Activated T-cell treated with anti-CD3 and anti-CD28 coated beads, Interleukin-2, amount 50 U/mL, for 48 hours (primary cell): ENCODE results near the gene C1orf146.
"Not testable (repeated sequence)": the region's sequence is repeated elsewhere in the genome, so short reads cannot be mapped to it uniquely, and the experiment has no call there.

Source experiments
- DNase-seq, 2 experiments: peaks; one replicate each; pipeline ENCODE4 v3.0.0-alpha.2; 2020

The C1orf146 gene

GRCh38 chr1:92217721-92218120, at the start of gene C1orf146:
TSS of gene C1orf146 (plus strand) at chr1:92217915. CDS start at chr1:92231421, 13,506 bp downstream.
- no peak for DNase-seq

DNA sequence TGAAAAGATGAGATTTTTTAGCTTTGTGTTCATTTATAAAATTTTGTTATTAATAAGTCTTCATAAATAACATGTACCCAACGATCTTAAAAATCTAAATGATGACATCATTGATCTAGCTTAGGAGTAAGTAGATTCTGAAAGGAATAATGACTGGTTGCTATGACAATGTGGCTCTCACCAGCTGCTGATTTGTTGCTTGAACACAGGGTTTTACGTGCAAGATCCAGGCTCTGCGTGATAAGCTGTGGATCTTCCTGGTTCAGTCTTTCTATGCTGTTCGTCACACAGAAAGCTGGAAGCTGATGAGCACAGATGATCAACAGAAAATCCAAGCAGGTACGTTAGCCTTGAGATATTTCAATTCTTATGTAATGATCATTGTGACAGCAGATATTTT, 49.1 kb upstream of the C1orf146 start:
- no peak for DNase-seq

DNA sequence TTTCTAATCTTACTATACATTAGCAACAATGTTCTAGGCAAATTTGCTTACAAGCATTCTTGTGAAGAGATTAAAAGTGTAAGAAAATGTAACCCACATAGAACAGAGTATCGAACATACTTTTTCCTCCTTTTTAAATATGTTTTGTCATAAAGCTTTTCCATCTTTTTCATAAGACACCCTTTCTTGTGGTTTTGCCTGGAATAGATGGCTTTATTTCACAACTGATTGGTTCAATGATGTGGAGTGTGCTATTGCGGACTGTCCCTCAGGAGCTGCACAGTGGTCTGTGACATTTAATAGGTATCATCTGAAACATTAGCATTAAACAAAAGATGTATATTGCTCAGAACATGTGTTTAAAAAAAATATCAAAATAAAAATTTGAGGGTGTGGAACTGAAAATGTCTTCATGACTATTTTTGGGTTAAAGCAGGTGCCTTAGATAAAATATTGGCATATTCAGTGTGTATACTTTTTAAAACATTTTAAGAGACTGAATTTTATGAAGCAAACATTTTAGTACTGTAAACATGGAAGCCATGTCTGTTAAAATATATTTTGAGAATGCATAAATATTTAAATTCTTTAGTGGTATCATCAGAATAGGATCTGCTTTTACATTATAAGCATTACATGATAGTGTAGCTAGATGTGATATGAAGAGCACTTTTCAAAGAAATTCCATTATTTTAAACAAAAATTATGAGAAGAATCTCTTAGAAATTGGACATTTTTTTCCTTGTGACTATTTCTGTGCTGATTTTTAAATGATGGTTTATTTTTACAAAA, 48.3 kb upstream of the C1orf146 start:
- no peak for DNase-seq

DNA sequence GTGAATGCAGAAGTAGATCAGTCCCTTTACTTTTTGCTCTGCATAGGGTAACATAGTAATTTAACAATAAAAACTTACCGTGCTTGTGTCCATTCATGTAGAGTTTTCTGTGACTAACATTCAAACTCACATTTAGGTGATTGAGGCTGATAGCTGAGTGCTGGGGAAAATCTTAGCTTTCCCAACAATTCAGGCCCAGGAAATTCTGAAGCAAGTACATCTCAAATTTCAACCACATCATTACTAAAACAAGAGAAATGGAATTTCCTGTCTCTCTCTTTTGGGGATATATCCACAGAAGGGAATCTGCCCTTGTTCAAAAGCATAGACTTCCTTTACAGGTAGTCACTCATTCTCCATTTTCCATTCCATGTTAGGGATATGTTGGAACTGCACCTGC, 33.1 kb upstream of the C1orf146 start:
- DNase-seq, result no peak

GRCh38 chr1:92186081-92186480, 31.6 kb upstream of the C1orf146 start:
- no peak for DNase-seq

DNA sequence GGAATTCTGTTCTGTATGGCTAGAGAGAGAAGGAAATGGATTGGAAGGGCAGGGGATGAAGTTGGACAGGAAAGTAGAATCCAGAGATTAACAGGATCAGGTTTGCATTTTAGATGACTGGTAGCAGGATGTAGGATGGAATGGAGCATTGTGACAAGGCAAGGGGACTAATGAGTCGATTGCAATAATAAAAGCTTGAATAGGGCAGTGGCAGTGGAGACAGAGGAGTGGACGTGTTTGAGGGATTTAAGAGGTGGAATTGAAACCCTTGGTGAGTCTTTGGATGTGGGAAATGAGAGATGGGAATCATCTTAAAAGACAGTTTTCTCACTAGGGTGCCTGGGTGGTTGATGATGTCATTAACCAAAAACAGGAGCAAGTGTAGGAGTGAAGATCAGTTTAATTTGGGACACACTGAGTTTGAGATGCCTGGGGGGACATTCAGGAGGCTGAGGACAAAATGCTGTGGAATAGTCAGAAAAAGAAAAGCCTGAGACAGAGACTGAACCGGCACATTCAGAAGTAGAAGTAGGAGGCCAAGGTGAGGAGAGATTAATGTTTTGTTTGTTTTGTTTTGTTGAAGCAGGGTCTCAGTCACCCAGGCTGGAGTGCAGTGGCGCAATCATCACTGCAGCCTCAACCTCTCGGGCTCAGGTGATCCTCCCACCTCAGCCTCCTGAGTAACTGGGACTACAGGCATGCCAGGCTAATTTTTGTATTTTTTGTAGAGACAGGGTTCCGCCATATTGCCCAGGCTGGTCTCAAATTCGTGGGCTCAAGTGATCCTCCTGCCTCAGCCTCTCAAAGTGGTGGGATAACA, 29.1 kb upstream of the C1orf146 start:
- DNase-seq, result no peak

DNA sequence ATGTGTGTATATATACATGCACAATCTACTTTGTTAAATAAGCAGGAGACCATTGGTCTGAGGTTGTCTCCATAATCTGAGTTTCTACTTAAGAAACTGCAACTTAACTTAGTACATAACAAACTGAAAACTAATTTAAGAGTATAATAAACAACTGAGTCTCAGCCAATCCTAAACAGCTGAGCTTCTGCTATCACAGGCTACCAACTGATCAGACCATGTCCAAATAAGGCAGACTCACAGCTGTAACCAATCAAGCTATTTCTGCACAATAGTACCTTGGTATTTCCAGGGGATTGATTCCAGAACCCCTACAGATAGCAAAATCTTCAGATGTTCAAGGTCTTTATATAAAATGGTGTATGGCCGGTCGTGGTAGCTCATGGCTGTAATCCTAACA, 26.0 kb upstream of the C1orf146 start:
- DNase-seq, result no peak

GRCh38 chr1:92192246-92192645, 25.5 kb upstream of the C1orf146 start:
- no peak for DNase-seq

DNA sequence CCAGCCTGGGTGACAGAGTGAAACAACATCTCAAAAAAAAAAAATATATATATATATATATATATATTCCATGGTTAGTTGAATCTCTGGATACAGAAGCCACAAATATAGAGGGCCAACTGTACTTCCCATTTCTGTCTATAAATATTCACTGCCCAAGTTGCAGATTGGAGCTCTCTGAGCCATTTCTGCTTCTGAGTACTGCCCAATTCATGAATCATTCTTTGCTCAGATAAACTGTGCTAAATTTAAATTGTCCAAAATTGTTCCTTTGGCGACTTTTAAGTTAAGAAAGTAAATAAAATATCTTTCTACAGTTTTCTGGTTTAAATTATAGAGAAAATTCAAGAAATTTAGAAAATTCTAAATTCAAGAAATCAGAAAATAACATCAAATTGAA, 23.2 kb upstream of the C1orf146 start:
- DNase-seq, result no peak

GRCh38 chr1:92201973-92202372, 15.7 kb upstream of the C1orf146 start:
- no peak for DNase-seq

DNA sequence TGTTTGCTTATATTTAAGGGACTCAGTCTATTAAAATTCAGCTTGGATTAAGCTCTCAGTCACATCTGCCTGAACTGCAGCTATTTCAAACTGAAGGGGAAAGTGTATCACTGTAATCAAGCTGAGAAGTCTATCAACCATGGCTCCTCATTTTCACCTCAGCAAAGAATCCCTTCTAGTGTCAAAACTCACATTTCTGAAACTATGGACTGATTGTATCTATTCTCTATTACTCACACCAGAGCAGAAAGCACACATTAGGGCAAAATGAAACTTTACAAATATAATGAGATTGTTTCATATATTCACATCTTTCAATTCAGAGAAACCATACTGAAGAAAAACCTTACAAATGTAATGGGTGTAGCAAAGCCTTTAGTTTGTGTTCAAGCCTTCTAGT, 14.6 kb upstream of the C1orf146 start:
- DNase-seq, result no peak

GRCh38 chr1:92210701-92211100, 7.0 kb upstream of the C1orf146 start:
- DNase-seq, result no peak

DNA sequence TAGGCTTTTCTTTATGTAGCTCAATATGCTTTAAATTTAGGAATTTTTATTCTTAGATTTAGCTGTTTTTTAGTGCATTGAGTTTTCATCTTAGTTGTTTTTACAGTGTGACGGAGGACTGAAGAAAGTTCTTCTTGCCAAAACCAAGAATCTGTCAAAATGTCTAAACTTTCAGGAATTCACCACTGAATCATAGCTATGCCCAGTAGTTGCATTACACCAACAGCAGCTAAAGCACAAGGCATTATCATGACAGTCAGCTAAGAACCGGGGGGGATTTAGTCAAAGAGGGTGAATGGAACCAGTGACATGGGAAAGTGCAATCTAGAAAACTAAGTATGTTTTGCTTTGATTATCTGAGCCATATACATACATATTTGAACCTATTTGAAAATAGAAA, 6.5 kb upstream of the C1orf146 start:
- DNase-seq, result no peak

GRCh38 chr1:92218559-92218958, 844 bp downstream of the C1orf146 start:
- DNase-seq, result no peak

- no peak for DNase-seq
Observed at GRCh38 chr1:92219028-92219427, 1.3 kb downstream of the C1orf146 start.

DNA sequence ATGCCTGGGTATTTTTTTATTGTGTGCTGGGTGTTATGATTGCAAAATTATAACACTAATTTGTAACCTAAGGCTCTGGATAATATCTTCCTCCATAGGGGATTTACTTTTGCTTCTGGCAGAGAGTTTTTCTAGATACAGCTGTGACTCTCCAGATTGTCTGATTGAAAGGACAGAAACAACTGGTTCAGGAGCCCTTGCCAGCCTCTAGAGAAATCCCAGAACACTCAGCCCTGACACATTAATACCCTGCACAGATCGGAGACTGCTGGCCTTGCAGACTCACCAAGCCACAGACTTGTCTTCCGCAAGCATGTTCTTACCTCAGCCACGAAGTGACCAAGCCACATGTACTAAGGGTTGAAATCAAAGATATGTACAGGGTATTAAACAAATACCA, 10.7 kb downstream of the C1orf146 start:
- no peak for DNase-seq

DNA sequence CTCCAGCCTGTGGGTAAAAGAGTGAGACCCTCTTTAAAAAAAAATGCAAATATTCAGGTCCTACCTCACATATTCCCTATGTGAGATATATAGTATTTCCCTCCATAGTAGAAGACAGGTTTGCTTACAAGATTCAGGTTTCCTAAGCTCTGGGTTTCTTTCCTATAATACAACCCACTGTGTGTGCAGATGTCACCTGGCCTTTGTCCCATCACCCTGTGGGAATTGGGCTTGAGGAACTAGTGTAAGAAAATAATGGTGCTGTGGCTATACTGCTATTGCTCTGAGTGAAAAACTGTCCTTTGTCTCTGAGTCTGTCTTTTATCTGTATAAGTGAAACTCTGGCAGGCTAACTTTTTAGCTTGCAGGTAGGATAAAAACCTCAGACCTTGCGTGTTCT, 13.0 kb downstream of the C1orf146 start:
- no peak for DNase-seq

- no peak for DNase-seq
Observed at GRCh38 chr1:92240034-92240433, 22.3 kb downstream of the C1orf146 start.

GRCh38 chr1:92244376-92244775, 26.7 kb downstream of the C1orf146 start:
- no peak for DNase-seq

- DNase-seq, result not testable (repeated sequence)
Observed at GRCh38 chr1:92254714-92255113, 37.0 kb downstream of the C1orf146 start.

- DNase-seq, result no peak
Observed at GRCh38 chr1:92259350-92259749, 41.6 kb downstream of the C1orf146 start.

GRCh38 chr1:92262516-92262915, 44.8 kb downstream of the C1orf146 start:
- DNase-seq, result no peak

DNA sequence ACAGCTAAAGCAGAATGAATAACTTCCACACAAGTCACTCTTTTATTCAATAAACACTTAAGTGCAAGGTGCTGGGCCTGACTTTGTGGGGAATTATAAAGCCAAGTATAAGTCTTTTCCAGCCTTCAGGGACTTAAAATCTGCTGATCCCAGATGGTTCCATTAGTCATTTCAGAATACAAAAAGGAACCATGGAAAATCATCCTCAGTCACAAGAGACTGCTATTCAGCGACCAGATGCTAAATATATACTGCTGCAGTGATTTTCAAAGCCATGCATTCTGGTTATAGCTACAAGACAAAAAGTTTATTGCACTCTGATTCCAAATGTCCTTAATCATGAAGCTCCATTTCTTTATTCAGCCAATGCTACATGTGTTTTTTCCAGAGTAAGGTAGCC, 55.3 kb downstream of the C1orf146 start:
- no peak for DNase-seq

- no peak for DNase-seq
Observed at GRCh38 chr1:92274939-92275338, 57.2 kb downstream of the C1orf146 start.
